HG03039 (cell line): ENCODE measurements around the gene CFB.
"Not testable (repeated sequence)": the region's sequence is repeated elsewhere in the genome, so short reads cannot be mapped to it uniquely, and the experiment has no call there.

ENCODE experiments used
- ATAC-seq: cut with Tn5 transposase; IDR thresholded peaks from one replicate; pipeline ENCODE4 v1.9.1; 2021; ENCODE audit warnings: mild to moderate bottlenecking, moderate library complexity; ENCODE audit not compliant: unreplicated experiment

CFB gene

GRCh38 chr6:31945507-31946369, at the start of gene CFB:
CFB (plus strand) TSS chr6:31946095; CDS start chr6:31946222, 127 bp downstream.
- ATAC-seq = no peak

- ATAC-seq = no peak
These were observed 49.4 kb upstream of the CFB start for GRCh38 chr6:31896493-31896855.

- peak; percentile 6 for ATAC-seq
These were observed 48.9 kb upstream of the CFB start for GRCh38 chr6:31896856-31897611.

- peak; percentile 43 for ATAC-seq
These were observed 48.1 kb upstream of the CFB start, which contains the start of gene EHMT2 for GRCh38 chr6:31897612-31898382. EHMT2 (minus strand) TSS chr6:31897698; CDS start chr6:31897677, 21 bp downstream.

- ATAC-seq = no peak
These were observed 47.4 kb upstream of the CFB start for GRCh38 chr6:31898383-31899011.

GRCh38 chr6:31899215-31899614, 46.7 kb upstream of the CFB start:
- ATAC-seq = no peak

- no peak for ATAC-seq
These were observed 45.8 kb upstream of the CFB start for GRCh38 chr6:31899882-31900722.

- ATAC-seq = no peak
These were observed 44.9 kb upstream of the CFB start for GRCh38 chr6:31900917-31901414.

- no peak for ATAC-seq
These were observed 44.4 kb upstream of the CFB start for GRCh38 chr6:31901415-31901952.

- peak; percentile 45 for ATAC-seq
These were observed 43.8 kb upstream of the CFB start, which contains the start of gene ZBTB12 for GRCh38 chr6:31901953-31902643. ZBTB12 (minus strand) TSS chr6:31902086; CDS start chr6:31901305, 781 bp downstream.

GRCh38 chr6:31903957-31904356, 41.9 kb upstream of the CFB start:
- ATAC-seq = no peak

GRCh38 chr6:31905041-31905440, 40.9 kb upstream of the CFB start:
- ATAC-seq = no peak

- no peak for ATAC-seq
These were observed 39.8 kb upstream of the CFB start for GRCh38 chr6:31906122-31906521.

GRCh38 chr6:31906727-31907126, 39.2 kb upstream of the CFB start:
- ATAC-seq = not testable (repeated sequence)

GRCh38 chr6:31907158-31907813, 38.6 kb upstream of the CFB start:
- ATAC-seq = no peak

GRCh38 chr6:31908255-31908654, 37.6 kb upstream of the CFB start:
- not testable (repeated sequence) for ATAC-seq

- peak; percentile 59 for ATAC-seq
These were observed 37.1 kb upstream of the CFB start for GRCh38 chr6:31908791-31909190.

GRCh38 chr6:31909298-31909697, 36.6 kb upstream of the CFB start:
- not testable (repeated sequence) for ATAC-seq
